HCT116 (cell line): ENCODE measurements around the gene CFAP300. TPM values are rescaled to one million over a fixed set of nuclear protein-coding genes. Genes with fewer than 3 reads are reported as not detected.

Experiments used
- ATAC-seq: fragments of 200-7000 bp; cut with Tn5 transposase; 2 replicates; pipeline ENCODE4 v1.9.1; 2020; ENCODE audit warnings: mild to moderate bottlenecking, moderate library complexity
- BruUV-seq: library from RNA; stranded (reverse); fragments of 400-500 nt; replicated peaks from 2 replicates; lab custom pipeline; 2021; lab: Mats Ljungman, UMichigan
- CTCF ChIA-PET: fragments of 300-600 bp; sonication (Branson Sonifier 250); formaldehyde crosslinking; loops from one replicate; lab custom pipeline; 2021; ENCODE audit warnings: antibody characterized with exemption; lab: Charles Lee
- POLR2A ChIA-PET: fragments of 300-600, 350-600 bp; sonication (Branson Sonifier 250); formaldehyde crosslinking; loops from one replicate; lab custom pipeline; 2021; ENCODE audit warnings: antibody characterized with exemption; lab: Charles Lee
- RAD21 ChIA-PET, 2 experiments: fragments of 300-600 bp; sonication (Branson Sonifier 250); formaldehyde crosslinking; loops; one replicate each; lab custom pipeline; 2023; ENCODE audit warnings: low total read pairs in 2 of 2; ENCODE audit not compliant: uncharacterized antibody in 2 of 2, unreplicated experiment in 2 of 2, low non-redundant PET in 1 of 2; lab: Charles Lee
- DNase-seq: peaks from one replicate; pipeline ENCODE4 v3.0.0-alpha.2; 2010; ENCODE audit warnings: low read depth, low spot score
- H2AFZ ChIP-seq: fragments of 200-600 bp; shearing (Covaris generic), sonication (generic); 2 replicates; pipeline ENCODE4 v1.6.1; 2017; ENCODE audit warnings: low read depth, mixed run types, mixed read lengths, antibody characterized with exemption, low read length; ENCODE audit not compliant: poor library complexity, severe bottlenecking
- H3K27ac ChIP-seq: 2 replicates; pipeline ENCODE4 v1.5.1; 2012; ENCODE audit warnings: low read depth, low read length
- H3K27me3 ChIP-seq: fragments of 200-600 bp; sonication (generic); 2 replicates; pipeline ENCODE4 v1.6.1; 2016; ENCODE audit warnings: mixed run types, low read length, mixed read lengths; ENCODE audit not compliant: insufficient read depth
- H3K36me3 ChIP-seq, 2 experiments: fragments of 200-500 bp in 1 of 2; fragments of 200-600 bp in 1 of 2; sonication (Bioruptor generic) in 1 of 2; sonication (generic) in 1 of 2; 2 replicates each; pipeline versions ENCODE4 v1.5.1 to v1.6.1; 2014 to 2016; ENCODE audit warnings: low read length in 2 of 2, inconsistent platforms in 1 of 2, mixed read lengths in 1 of 2, mixed run types in 1 of 2; ENCODE audit not compliant: insufficient read depth in 2 of 2, control insufficient read depth in 1 of 2
- H3K4me1 ChIP-seq, 2 experiments: fragments of 200-600 bp in 1 of 2; sonication (generic) in 1 of 2; 2 replicates each; pipeline versions ENCODE4 v1.5.1 to v1.6.1; 2012 to 2017; ENCODE audit warnings: low read length in 2 of 2, inconsistent platforms in 1 of 2, mild to moderate bottlenecking in 1 of 2, mixed read lengths in 1 of 2, mixed run types in 1 of 2, moderate library complexity in 1 of 2; ENCODE audit not compliant: insufficient read depth in 2 of 2, control insufficient read depth in 1 of 2
- H3K4me2 ChIP-seq: fragments of 200-600 bp; sonication (generic); 2 replicates; pipeline ENCODE4 v1.6.1; 2017; ENCODE audit warnings: mixed run types, low read length, mixed read lengths
- H3K4me3 ChIP-seq, 2 experiments: fragments of 200-600 bp in 1 of 2; sonication (generic) in 1 of 2; replicated peaks in 1 of 2; 2 replicates each; pipeline ENCODE4 v1.5.1; 2011 to 2016; ENCODE audit warnings: low read length in 2 of 2, control low read depth in 1 of 2, low read depth in 1 of 2, mild to moderate bottlenecking in 1 of 2, mixed read lengths in 1 of 2, mixed run types in 1 of 2
- H3K79me2 ChIP-seq: fragments of 200-600 bp; sonication (generic); 2 replicates; pipeline ENCODE4 v1.6.1; 2017; ENCODE audit warnings: mild to moderate bottlenecking, mixed run types, low read length, moderate library complexity, mixed read lengths; ENCODE audit not compliant: insufficient read depth
- H3K9ac ChIP-seq: fragments of 200-600 bp; sonication (generic); 2 replicates; pipeline ENCODE4 v1.6.1; 2016; ENCODE audit warnings: low read length, mixed read lengths
- H3K9me2 ChIP-seq: fragments of 200-600 bp; sonication (generic), shearing (Covaris generic); 2 replicates; pipeline ENCODE4 v1.6.1; 2017; ENCODE audit warnings: mixed run types, mild to moderate bottlenecking, moderate library complexity; ENCODE audit not compliant: insufficient read depth
- H3K9me3 ChIP-seq, 2 experiments: fragments of 200-500 bp in 1 of 2; fragments of 200-600 bp in 1 of 2; sonication (Bioruptor generic) in 1 of 2; sonication (generic) in 1 of 2; 2 replicates each; pipeline ENCODE4 v1.6.1; 2014 to 2017; ENCODE audit warnings: low read length in 2 of 2, mixed read lengths in 2 of 2, inconsistent platforms in 1 of 2, low read depth in 1 of 2, mild to moderate bottlenecking in 1 of 2, mixed run types in 1 of 2, moderate library complexity in 1 of 2; ENCODE audit not compliant: control insufficient read depth in 1 of 2, insufficient read depth in 1 of 2
- H4K20me1 ChIP-seq: fragments of 200-600 bp; sonication (generic), shearing (Covaris generic); 2 replicates; pipeline ENCODE4 v1.6.1; 2017; ENCODE audit warnings: mixed run types, mild to moderate bottlenecking, moderate library complexity; ENCODE audit not compliant: insufficient read depth
- CBX3 ChIP-seq: IDR thresholded peaks from 2 replicates; pipeline ENCODE4 v1.6.1; 2012; ENCODE audit warnings: low read depth
- CEBPB ChIP-seq: IDR thresholded peaks from 2 replicates; pipeline ENCODE4 v1.6.1; 2012; ENCODE audit warnings: low read depth
- EGR1 ChIP-seq: IDR thresholded peaks from 2 replicates; pipeline ENCODE4 v1.6.1; 2012; ENCODE audit warnings: low read depth
- FOSL1 ChIP-seq: IDR thresholded peaks from 2 replicates; pipeline ENCODE4 v1.6.1; 2012; ENCODE audit warnings: low read depth
- JUND ChIP-seq: IDR thresholded peaks from 2 replicates; pipeline ENCODE4 v1.6.1; 2012
- MAX ChIP-seq: IDR thresholded peaks from 2 replicates; pipeline ENCODE4 v1.6.1; 2012
- POLR2A ChIP-seq: IDR thresholded peaks from 2 replicates; pipeline ENCODE4 v1.7.0; 2011; ENCODE audit warnings: borderline replicate concordance; ENCODE audit not compliant: insufficient read depth, insufficient read length; ENCODE audit errors: extremely low read depth
- POLR2AphosphoS5 ChIP-seq: IDR thresholded peaks from 2 replicates; pipeline ENCODE4 v1.6.1; 2011; ENCODE audit warnings: mild to moderate bottlenecking, low read depth, low read length, moderate library complexity
- RAD21 ChIP-seq: IDR thresholded peaks from 2 replicates; pipeline ENCODE4 v1.6.1; 2012; ENCODE audit warnings: low read depth, mild to moderate bottlenecking
- SIN3A ChIP-seq: IDR thresholded peaks from 2 replicates; pipeline ENCODE4 v1.6.1; 2012; ENCODE audit warnings: low read depth
- SP1 ChIP-seq: IDR thresholded peaks from 2 replicates; pipeline ENCODE4 v1.6.1; 2012; ENCODE audit warnings: low read depth
- TCF7L2 ChIP-seq: IDR thresholded peaks from 2 replicates; pipeline ENCODE4 v1.7.0; 2011; ENCODE audit warnings: borderline replicate concordance, inconsistent platforms; ENCODE audit not compliant: insufficient read depth, insufficient read length; ENCODE audit errors: extremely low read depth
- YY1 ChIP-seq: IDR thresholded peaks from 2 replicates; pipeline ENCODE4 v1.6.1; 2011; ENCODE audit warnings: low read length, low read depth, moderate library complexity, mild to moderate bottlenecking; ENCODE audit not compliant: insufficient replicate concordance; ENCODE audit errors: extremely low read depth
- ZFX ChIP-seq: fragments of 450-650 bp; IDR thresholded peaks from 2 replicates; pipeline ENCODE4 v1.6.1; 2017
- ZNF274 ChIP-seq: fragments of 200-500 bp; sonication (Bioruptor generic); IDR thresholded peaks from 2 replicates; pipeline ENCODE4 v1.6.1; 2014; ENCODE audit warnings: mild to moderate bottlenecking, low read depth, low read length, inconsistent platforms
- intact Hi-C: fragments of 100-400 bp; cut with micrococcal nuclease; formaldehyde crosslinking; loops from 2 replicates; pipeline ENCODE4 v1.10.0; 2022
- total RNA-seq: library from RNA; stranded (reverse); gene quantifications from one replicate; pipeline ENCODE4 v1.2.1, GENCODE V29; 2021; ENCODE audit not compliant: unreplicated experiment

CFAP300 gene
- total RNA-seq, 1 experiment from 2014 or later = not detected

GRCh38 chr11:102111011-102111786 lies 64.0 kb downstream of the CFAP300 start (continued):
- no peak for TF ChIP-seq TCF7L2

DNA sequence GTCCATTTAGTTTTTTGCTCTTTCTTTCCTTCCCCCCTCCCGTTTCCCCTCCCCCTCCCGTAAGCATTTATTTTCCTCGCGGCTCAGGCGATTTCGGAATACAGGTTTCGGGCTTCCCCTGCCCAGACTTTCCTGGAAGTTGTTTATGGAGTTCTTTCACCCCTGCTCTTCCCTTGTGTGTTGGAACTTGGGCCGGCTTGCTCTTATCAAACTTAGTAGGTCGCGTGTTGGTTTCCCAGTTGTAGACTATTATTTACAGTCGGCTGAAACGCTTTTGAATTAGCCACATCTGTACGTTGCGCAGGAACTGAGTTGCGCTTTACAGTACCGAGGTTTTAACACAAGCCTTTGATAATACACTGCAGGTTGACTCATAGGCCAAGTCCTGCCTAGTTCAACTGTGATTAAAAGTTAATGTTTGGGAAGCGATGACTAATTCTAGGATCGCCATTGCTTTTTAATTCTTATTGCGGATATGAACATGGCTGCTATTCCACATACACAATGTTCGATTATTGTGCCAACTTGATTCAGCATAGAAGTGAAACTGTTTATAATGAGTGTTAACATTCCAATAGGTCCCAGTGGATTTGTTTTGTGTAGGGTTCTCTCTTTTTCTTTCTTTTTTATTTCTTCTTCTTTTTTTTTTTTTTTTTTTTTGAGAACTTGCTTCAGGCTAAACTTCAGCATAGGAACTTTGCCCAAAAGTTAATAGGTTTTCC lies 64.7 kb downstream of the CFAP300 start:
- no peaks in the 10 kb centered on the region for H4K20me1 ChIP-seq
- no peaks in the 10 kb centered on the region for H3K9me2 ChIP-seq
- DNase-seq = peak; percentile 98
- peaks cover 63% of the 10 kb centered on the region for H3K79me2 ChIP-seq
- peaks cover 51 to 70% of the 10 kb centered on the region in 2 experiments for H3K4me1 ChIP-seq
- no peaks in the 10 kb centered on the region for H3K9me3 ChIP-seq
- CTCF ChIA-PET = no interaction called here
- no peaks in the 10 kb centered on the region for H3K27me3 ChIP-seq
- intact Hi-C loops = loop anchor here (5.0 kb wide), 3 partner anchors 60 to 155 kb away; no protein-coding TSS in a partner anchor
- H3K9ac ChIP-seq = peak overlapping the region; percentile 96
- H3K4me3 ChIP-seq = peak overlapping the region; percentile 82 to 83
- BruUV-seq = TSS peak; percentile 49
- peak; percentile 69 for ATAC-seq
- RAD21 ChIA-PET = no interaction called here
- H3K27ac ChIP-seq = peak overlapping the region; percentile 100
- H3K4me2 ChIP-seq = peak overlapping the region; percentile 91
- POLR2A ChIA-PET = interaction anchor here (1.1 kb wide), 1 partner anchor 131 kb away, joined by 6 read pairs; no protein-coding TSS in a partner anchor
- H3K36me3 ChIP-seq = peaks cover 0 to 16% of the 10 kb centered on the region in 2 experiments; a peak in 1 of 4 replicates
- H2AFZ ChIP-seq = no peak overlapping the region
- TF ChIP-seq SIN3A = peak; percentile 97
- TF ChIP-seq CEBPB = peak; percentile 91
- TF ChIP-seq ZNF274 = no peak
- TF ChIP-seq ZFX = no peak
- peak; percentile 100 for TF ChIP-seq JUND
- peak; percentile 96 for TF ChIP-seq SP1
- peak; percentile 99 for TF ChIP-seq TCF7L2
- no peak; the same call in 1 of the 2 replicates for TF ChIP-seq POLR2AphosphoS5
- peak; percentile 99 for TF ChIP-seq FOSL1
- TF ChIP-seq YY1 = peak; percentile 76
- peak; percentile 85 for TF ChIP-seq MAX
- TF ChIP-seq POLR2A = no peak
- peak; percentile 85 for TF ChIP-seq CBX3
- peak; percentile 43 for TF ChIP-seq RAD21
- no peak for TF ChIP-seq EGR1
